CD4-positive, alpha-beta T cell treated with Interleukin-2 at 100 ng/mL for 4 hours (primary cell): ENCODE results near the gene PDZK1IP1.

Experiments used
- DNase-seq: peaks from one replicate; pipeline ENCODE4 v3.0.0-alpha.2; 2020; ENCODE audit warnings: low spot score

Gene PDZK1IP1

GRCh38 chr1:47137925-47138615 lies 51.8 kb downstream of the PDZK1IP1 start:
- DNase-seq, result no peak

DNA sequence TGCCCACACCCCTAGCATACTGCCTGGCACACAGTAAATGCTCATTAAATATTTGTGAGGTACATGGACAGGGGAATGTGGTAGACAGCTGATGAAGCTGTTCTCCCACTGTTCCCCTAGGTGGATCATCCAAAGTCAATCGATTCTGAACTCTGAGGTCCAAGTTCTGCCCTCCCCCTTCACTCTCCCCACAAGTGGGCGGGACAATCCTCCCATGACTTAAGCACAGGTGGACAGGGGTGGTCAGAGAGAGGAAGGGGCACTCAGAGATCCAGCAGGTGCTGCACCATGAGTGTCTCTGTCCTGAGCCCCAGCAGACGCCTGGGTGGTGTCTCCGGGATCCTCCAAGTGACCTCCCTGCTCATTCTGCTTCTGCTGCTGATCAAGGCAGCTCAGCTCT lies 52.6 kb downstream of the PDZK1IP1 start, which contains the start of gene CYP4A22:
TSS of gene CYP4A22 (plus strand) at position 244 of the 400 bp plus-strand sequence. CDS start at position 289, 45 bp downstream.
- no peak for DNase-seq
